ENCODE measurements around the gene PLA2G4E. TPM values are rescaled to one million over a fixed set of nuclear protein-coding genes. Genes with fewer than 3 reads are reported as not detected.

PLA2G4E gene
- total RNA-seq, 1 experiment from 2014 or later, result not detected

DNA sequence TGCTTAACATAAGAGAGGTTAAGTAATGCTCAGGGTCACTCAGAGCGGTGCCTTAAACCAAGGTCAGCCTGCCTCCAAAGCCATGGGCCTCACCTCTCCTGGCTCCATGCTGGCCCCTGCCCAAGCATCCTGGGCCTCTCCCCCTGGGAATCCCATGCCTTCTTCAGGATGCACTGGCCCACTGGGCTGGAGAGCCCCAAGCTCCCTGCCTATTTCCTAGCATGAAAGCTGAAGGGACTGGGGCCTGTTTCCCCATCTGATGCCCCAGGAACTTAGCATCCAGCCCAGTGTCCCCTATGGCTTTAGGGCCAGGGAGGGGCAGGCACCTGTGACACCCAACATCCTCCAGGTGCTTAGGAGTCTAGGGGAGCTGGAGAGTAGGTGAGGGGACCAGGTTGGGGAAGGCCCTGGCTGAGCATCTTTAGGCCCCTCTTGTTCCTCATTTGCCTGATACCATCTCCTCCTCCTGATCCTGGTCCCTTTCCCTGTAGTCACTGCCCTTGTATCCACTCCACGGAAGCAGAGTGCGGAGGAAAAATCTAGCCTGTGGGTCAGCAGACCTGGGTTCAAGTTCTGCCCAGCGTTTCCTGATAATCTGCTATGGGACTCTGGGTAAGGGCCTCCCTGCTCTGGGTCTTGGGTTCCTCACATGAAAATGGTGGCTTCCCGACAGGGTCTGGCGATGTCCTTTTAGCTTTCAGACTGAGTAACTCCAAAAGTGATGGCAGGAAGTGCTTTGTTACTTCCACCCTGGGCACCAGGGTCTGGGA, 77.1 kb downstream of the PLA2G4E start:
- peaks cover 0 to 7% of the 10 kb centered on the region in 2 experiments; a peak in 1 of 4 replicates for H3K36me3 ChIP-seq (ENCODE audit: control insufficient read depth in 1 of 2, insufficient read depth in 2 of 2, low read length in 2 of 2)
- H3K4me2 ChIP-seq (ENCODE audit: low read length), result peak overlapping the region; percentile 79
- no peaks in the 10 kb centered on the region for H4K20me1 ChIP-seq (ENCODE audit: insufficient read depth)
- H3K27me3 ChIP-seq (ENCODE audit: insufficient read depth, low read length), result no peaks in the 10 kb centered on the region
- no peak overlapping the region for H2AFZ ChIP-seq (ENCODE audit: low read depth, low read length, poor library complexity, severe bottlenecking)
- peaks cover 55% of the 10 kb centered on the region for H3K79me2 ChIP-seq (ENCODE audit: insufficient read depth, low read length)
- no TSS peak for BruUV-seq (replicated peaks)
- CTCF ChIA-PET, result no interaction called here
- H3K4me1 ChIP-seq (ENCODE audit: control insufficient read depth in 1 of 2, insufficient read depth in 2 of 2, low read length in 2 of 2), result peaks cover 40 to 93% of the 10 kb centered on the region in 2 experiments
- TF ChIP-seq SRF (IDR thresholded peaks at IDR 0.05; ENCODE audit: low read depth), result no peak
- no peak for TF ChIP-seq RAD21 (IDR thresholded peaks at IDR 0.05; ENCODE audit: low read depth)
- TF ChIP-seq SP1 (IDR thresholded peaks at IDR 0.05; ENCODE audit: low read depth), result no peak
- TF ChIP-seq EGR1 (IDR thresholded peaks at IDR 0.05; ENCODE audit: low read depth), result no peak
- no peak for TF ChIP-seq JUND (IDR thresholded peaks at IDR 0.05)
- TF ChIP-seq POLR2A (IDR thresholded peaks at IDR 0.05; ENCODE audit: borderline replicate concordance, extremely low read depth, insufficient read depth, insufficient read length), result no peak
- no peak for TF ChIP-seq EZH2 (IDR thresholded peaks at IDR 0.05)
- no peak for TF ChIP-seq TCF7L2 (IDR thresholded peaks at IDR 0.05; ENCODE audit: borderline replicate concordance, extremely low read depth, insufficient read depth, insufficient read length)
- TF ChIP-seq ZBTB33 (IDR thresholded peaks at IDR 0.05; ENCODE audit: extremely low read depth, insufficient replicate concordance, low read length), result no peak
- no peak for TF ChIP-seq POLR2AphosphoS5 (IDR thresholded peaks at IDR 0.05; ENCODE audit: low read depth, low read length)
- no peak for TF ChIP-seq EZH2phosphoT487 (IDR thresholded peaks at IDR 0.05; ENCODE audit: borderline replicate concordance)
- no peak for TF ChIP-seq YY1 (IDR thresholded peaks at IDR 0.05; ENCODE audit: extremely low read depth, insufficient replicate concordance, low read depth, low read length)
- TF ChIP-seq CEBPB (IDR thresholded peaks at IDR 0.05; ENCODE audit: low read depth), result no peak
- no peak for TF ChIP-seq ELF1 (IDR thresholded peaks at IDR 0.05; ENCODE audit: borderline replicate concordance, low read depth)
- TF ChIP-seq MAX (IDR thresholded peaks at IDR 0.05), result no peak
- TF ChIP-seq, protein P1, sequence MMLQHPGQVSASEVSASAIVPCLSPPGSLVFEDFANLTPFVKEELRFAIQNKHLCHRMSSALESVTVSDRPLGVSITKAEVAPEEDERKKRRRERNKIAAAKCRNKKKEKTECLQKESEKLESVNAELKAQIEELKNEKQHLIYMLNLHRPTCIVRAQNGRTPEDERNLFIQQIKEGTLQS (IDR thresholded peaks at IDR 0.05), result no peak
- TF ChIP-seq ZFX (IDR thresholded peaks at IDR 0.05), result no peak
- no peak for TF ChIP-seq FOSL1 (IDR thresholded peaks at IDR 0.05; ENCODE audit: low read depth)
- peak overlapping the region in 1 of 2 experiments; percentile 31; a peak in 3 of 4 replicates for H3K4me3 ChIP-seq (replicated peaks in 1 of 2; ENCODE audit: low read depth in 1 of 2, low read length in 2 of 2)
- DNase-seq (ENCODE audit: low read depth, low spot score) (no peak), ATAC-seq (peak; percentile 1; the same call in 1 of the 2 replicates)
- no peaks in the 10 kb centered on the region for H3K9me2 ChIP-seq (ENCODE audit: insufficient read depth)
- no peaks in the 10 kb centered on the region for H3K9me3 ChIP-seq (ENCODE audit: control insufficient read depth in 1 of 2, insufficient read depth in 1 of 2, low read depth in 1 of 2, low read length in 2 of 2)
- RAD21 ChIA-PET (ENCODE audit: low non-redundant PET in 1 of 2, low total read pairs in 2 of 2, uncharacterized antibody in 2 of 2, unreplicated experiment in 2 of 2), result no interaction called here
- H3K27ac ChIP-seq (ENCODE audit: low read depth, low read length), result peak overlapping the region; percentile 43; the same call in 1 of the 2 replicates
- intact Hi-C loops (cut with micrococcal nuclease), result no loop called here
- peak overlapping the region; percentile 53 for H3K9ac ChIP-seq (ENCODE audit: low read length)
- POLR2A ChIA-PET, result interaction anchor here (1.7 kb wide), 1 partner anchor 28 kb away, joined by 7 read pairs; the partner anchor contains the start of gene EHD4

All from HCT116 (cell line).